Measurements from ENCODE around the gene SMAD3.

The SMAD3 gene

GRCh38 chr15:67132276-67132675 is 66.9 kb downstream of the SMAD3 start:
- no peak for DNase-seq (ENCODE audit: low read depth)
- TF ChIP-seq CTCF (IDR thresholded peaks at IDR 0.05; ENCODE audit: insufficient read depth, low read depth, low read length, missing control alignments), result no peak
- H3K4me3 ChIP-seq (ENCODE audit: low read depth, low read length), result no peak overlapping the region

GRCh38 chr15:67133026-67133425 is 67.6 kb downstream of the SMAD3 start:
- no peak for TF ChIP-seq CTCF (IDR thresholded peaks at IDR 0.05; ENCODE audit: insufficient read depth, low read depth, low read length, missing control alignments)
- H3K4me3 ChIP-seq (ENCODE audit: low read depth, low read length), result no peak overlapping the region
- no peak for DNase-seq (ENCODE audit: low read depth)

DNA sequence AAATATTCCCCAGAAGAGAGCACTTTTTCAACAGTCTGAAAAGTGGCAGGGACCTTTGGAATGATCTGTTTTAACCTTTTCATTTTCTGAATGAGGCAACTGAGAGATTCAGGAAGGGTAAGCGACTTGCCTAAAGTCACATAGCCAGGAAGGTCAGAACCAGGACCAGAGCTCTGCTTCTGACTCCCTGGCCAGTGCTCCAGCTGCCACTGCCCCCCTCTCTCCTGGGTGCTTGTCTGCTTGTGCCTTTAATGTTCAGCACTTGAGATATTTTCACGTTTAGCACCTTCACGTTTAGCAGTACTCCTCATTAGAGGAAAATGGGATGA is 68.3 kb downstream of the SMAD3 start:
- TF ChIP-seq CTCF (IDR thresholded peaks at IDR 0.05; ENCODE audit: insufficient read depth, low read depth, low read length, missing control alignments), result no peak
- H3K4me3 ChIP-seq (ENCODE audit: low read depth, low read length), result no peak overlapping the region
- no peak for DNase-seq (ENCODE audit: low read depth)

DNA sequence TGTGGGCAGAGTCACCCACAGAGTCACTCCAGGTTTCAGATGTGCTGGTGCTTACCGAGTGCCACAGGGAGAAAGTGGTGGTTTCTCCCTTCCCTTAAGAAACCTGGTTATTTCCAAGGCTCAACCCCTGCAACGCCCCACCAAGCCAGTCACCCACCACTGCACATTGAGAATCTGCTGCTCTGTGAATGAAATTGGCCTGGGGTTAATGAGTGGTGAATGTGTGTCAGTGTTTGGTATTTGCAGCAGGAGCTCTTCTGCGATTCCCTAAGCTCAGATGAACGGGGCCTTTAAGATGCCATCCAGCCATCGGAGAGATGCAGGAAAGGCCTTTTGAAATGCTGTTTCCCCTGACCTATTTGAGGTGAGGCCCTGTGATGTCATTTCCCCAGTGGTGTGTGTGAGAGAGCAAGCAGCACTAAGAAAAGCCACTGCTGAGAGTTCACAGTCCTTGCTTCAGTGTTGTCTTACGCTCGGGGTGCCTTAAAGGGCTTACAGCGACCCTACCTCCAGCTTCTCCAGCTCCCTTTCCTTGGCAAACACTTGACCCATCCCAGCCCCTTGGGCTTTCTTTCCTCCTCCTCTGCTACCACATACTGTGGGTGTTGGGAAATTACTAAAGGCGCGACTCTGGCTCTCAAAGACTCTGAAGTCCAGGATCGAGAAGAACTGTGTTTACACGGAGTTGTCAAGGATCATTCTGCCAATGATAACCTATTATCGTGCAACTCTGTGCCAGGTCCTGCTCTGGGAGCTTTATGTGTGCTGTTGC is 68.9 kb downstream of the SMAD3 start:
- H3K4me3 ChIP-seq (ENCODE audit: low read depth, low read length), result peak overlapping the region; percentile 46
- DNase-seq (ENCODE audit: low read depth), result peak; percentile 88
- TF ChIP-seq CTCF (IDR thresholded peaks at IDR 0.05; ENCODE audit: insufficient read depth, low read depth, low read length, missing control alignments), result no peak

DNA sequence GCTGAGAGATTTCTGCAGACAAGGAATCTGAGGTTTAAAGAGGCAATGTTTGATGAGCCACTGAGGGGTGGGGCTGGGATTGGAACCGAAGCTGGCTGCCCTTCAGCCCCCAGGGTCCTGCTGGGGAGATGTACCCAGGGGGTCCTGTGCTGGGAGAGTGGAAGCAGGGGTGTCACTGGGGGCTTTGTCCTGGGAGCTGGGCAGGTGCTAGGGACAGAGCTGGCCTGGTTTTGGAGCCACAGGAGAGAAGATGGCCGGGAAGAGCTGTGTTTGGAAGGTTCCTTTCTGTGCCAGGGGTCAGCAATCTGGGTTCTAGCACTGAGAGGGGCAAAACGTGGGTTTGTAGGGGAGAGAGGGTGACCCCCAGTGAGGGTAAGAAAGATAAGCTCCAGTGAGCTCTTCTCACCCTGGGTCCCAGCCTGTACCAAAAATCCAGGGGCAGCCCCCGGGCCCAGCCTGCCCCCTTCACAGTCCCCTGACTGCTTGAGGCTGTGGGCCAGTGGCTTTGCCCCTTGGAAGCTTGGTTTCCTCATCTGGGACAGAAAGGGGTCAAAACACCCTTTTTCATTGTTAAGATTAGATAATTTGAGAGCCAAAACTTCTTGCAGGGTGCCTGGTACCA is 69.6 kb downstream of the SMAD3 start:
- DNase-seq (ENCODE audit: low read depth), result no peak
- H3K4me3 ChIP-seq (ENCODE audit: low read depth, low read length), result peak overlapping the region; percentile 46
- TF ChIP-seq CTCF (IDR thresholded peaks at IDR 0.05; ENCODE audit: insufficient read depth, low read depth, low read length, missing control alignments), result no peak

DNA sequence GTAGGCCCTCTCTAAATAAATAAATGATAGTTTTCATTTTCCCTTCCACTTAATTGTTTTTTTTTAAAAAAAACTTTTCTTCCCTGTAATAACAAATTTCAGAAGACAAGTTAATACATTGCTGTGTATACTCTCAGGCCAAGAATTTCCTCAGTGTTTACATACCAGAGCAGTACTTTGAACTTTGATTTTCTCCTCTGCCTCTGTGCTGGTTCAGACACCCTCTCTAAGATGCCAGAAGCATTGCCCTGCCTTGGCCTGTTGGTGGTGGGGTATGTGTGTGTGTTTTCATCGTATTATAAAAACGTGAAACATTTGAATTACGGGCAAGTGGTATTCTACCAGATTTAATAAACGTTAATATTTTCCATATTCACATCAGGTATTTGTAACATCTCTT is 70.1 kb downstream of the SMAD3 start:
- TF ChIP-seq CTCF (IDR thresholded peaks at IDR 0.05; ENCODE audit: insufficient read depth, low read depth, low read length, missing control alignments), result no peak
- no peak for DNase-seq (ENCODE audit: low read depth)

GRCh38 chr15:67136802-67137201 is 71.4 kb downstream of the SMAD3 start:
- DNase-seq (ENCODE audit: low read depth), result no peak
- TF ChIP-seq CTCF (IDR thresholded peaks at IDR 0.05; ENCODE audit: insufficient read depth, low read depth, low read length, missing control alignments), result no peak
- H3K4me3 ChIP-seq (ENCODE audit: low read depth, low read length), result no peak overlapping the region

More for the DNA sequence above, 70.1 kb downstream of the SMAD3 start:
- no peak overlapping the region for H3K4me3 ChIP-seq (ENCODE audit: low read depth, low read length)

Data from GM12865 (cell line).